Stimulated activated CD8-positive, alpha-beta memory T cell treated with anti-CD3 and anti-CD28 coated beads, Interleukin-12 subunit alpha, Interleukin-12 subunit beta, amount 100 ng/mL, for 4 hours (primary cell): Measurements from ENCODE around the gene EHMT2.
"Not testable (repeated sequence)": the region's sequence is repeated elsewhere in the genome, so short reads cannot be mapped to it uniquely, and the experiment has no call there.

Experiments used
- DNase-seq: peaks from one replicate; pipeline ENCODE4 v3.0.0-alpha.2; 2020; ENCODE audit warnings: low read depth

EHMT2 gene

GRCh38 chr6:31870385-31870921 lies 27.0 kb downstream of the EHMT2 start:
- DNase-seq: no peak

- DNase-seq: no peak
Observed at GRCh38 chr6:31869343-31869742, 28.2 kb downstream of the EHMT2 start.

- DNase-seq: not testable (repeated sequence)
Observed at GRCh38 chr6:31868658-31868971, 28.9 kb downstream of the EHMT2 start.

GRCh38 chr6:31865205-31866118 lies 32.0 kb downstream of the EHMT2 start:
- no peak for DNase-seq

- no peak for DNase-seq
Observed at GRCh38 chr6:31864818-31865204, 32.7 kb downstream of the EHMT2 start.

- DNase-seq: not testable (repeated sequence)
Observed at GRCh38 chr6:31864123-31864562, 33.4 kb downstream of the EHMT2 start.

GRCh38 chr6:31862344-31863235 lies 34.9 kb downstream of the EHMT2 start, which contains the start of gene NEU1:
NEU1 (minus strand) TSS chr6:31862821; CDS start chr6:31862776, 45 bp downstream.
- DNase-seq: peak; percentile 97

GRCh38 chr6:31861919-31862343 lies 35.6 kb downstream of the EHMT2 start:
- no peak for DNase-seq

GRCh38 chr6:31861150-31861549 lies 36.3 kb downstream of the EHMT2 start:
- DNase-seq: no peak

GRCh38 chr6:31860349-31860748 lies 37.1 kb downstream of the EHMT2 start:
- DNase-seq: no peak

GRCh38 chr6:31859923-31860322 lies 37.6 kb downstream of the EHMT2 start:
- DNase-seq: no peak

GRCh38 chr6:31858707-31859106 lies 38.8 kb downstream of the EHMT2 start:
- no peak for DNase-seq

GRCh38 chr6:31857774-31858173 lies 39.7 kb downstream of the EHMT2 start:
- not testable (repeated sequence) for DNase-seq

GRCh38 chr6:31851980-31852718 lies 45.3 kb downstream of the EHMT2 start:
- not testable (repeated sequence) for DNase-seq

- DNase-seq: no peak
Observed at GRCh38 chr6:31851485-31851832, 46.0 kb downstream of the EHMT2 start.

- no peak for DNase-seq
Observed at GRCh38 chr6:31850765-31851484, 46.6 kb downstream of the EHMT2 start.

- no peak for DNase-seq
Observed at GRCh38 chr6:31847276-31847978, 50.1 kb downstream of the EHMT2 start.

- no peak for DNase-seq
Observed at GRCh38 chr6:31844507-31844906, 53.0 kb downstream of the EHMT2 start.

- no peak for DNase-seq
Observed at GRCh38 chr6:31842053-31842452, 55.4 kb downstream of the EHMT2 start.

- not testable (repeated sequence) for DNase-seq
Observed at GRCh38 chr6:31839779-31840126, 57.7 kb downstream of the EHMT2 start.

GRCh38 chr6:31838968-31839367 lies 58.5 kb downstream of the EHMT2 start:
- no peak for DNase-seq
